ENCODE results near the gene RRP1. TPM values are rescaled to one million over a fixed set of nuclear protein-coding genes. Genes with fewer than 3 reads are reported as not detected.

The RRP1 gene
- total and polyA plus RNA-seq, 8 donors: 7.6 to 18.4 (median 12.3) TPM

DNA sequence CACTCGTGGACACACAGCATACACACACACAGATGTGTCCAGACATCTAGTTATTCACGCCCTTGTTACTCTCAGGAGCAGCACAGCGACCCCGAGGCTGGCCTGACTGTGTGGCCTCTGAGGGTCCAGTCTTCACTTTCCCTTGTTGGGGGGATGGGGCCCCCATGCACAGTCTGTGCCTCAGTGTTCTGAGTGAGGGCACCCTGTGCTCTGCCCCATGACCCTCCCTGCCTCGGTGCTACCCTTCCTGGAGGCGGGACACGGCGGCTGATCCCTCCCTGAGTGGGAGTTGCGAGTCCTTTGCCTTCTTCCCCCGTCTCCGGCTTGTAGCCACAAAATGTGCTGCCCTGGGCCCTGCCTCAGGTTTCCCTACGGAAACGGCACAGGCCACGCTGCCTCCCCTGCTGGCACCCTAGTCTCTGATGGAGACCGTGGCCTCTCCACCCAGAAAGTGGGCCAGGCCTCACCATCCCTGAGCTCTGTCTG, 21.8 kb upstream of the RRP1 start:
- TF ChIP-seq CTCF (IDR thresholded peaks at IDR 0.05): no peak
- 64 to 76% methylated on average over 15 of the region's 15 CpGs for WGBS, 2 donors

GRCh38 chr21:43767984-43768867, 21.2 kb upstream of the RRP1 start:
- peak in 2 of 6 donors; percentile 61 to 62 for DNase-seq
- 49 to 55% methylated on average over 34 of the region's 34 CpGs for WGBS, 2 donors
- Histone ChIP-seq H3K4me3 (no peak overlapping the region), H3K9me3 (no peaks in the 10 kb centered on the region), H3K27ac (no peak overlapping the region), H3K4me1 (peaks cover 0 to 6% (median 0%) of the 10 kb centered on the region in 3 donors), H3K27me3 (no peaks in the 10 kb centered on the region), H3K36me3 (peaks cover 0 to 2% (median 0%) of the 10 kb centered on the region in 3 donors)
- no peak for FAIRE-seq
- ATAC-seq: peak; percentile 46 to 77 (median 66)
- no peak for TF ChIP-seq CTCF (IDR thresholded peaks at IDR 0.05)
- intact Hi-C loops (cut with DNase I): no loop called here

More for the DNA sequence above, 21.8 kb upstream of the RRP1 start:
- H3K27me3 ChIP-seq: no peaks in the 10 kb centered on the region
- no peaks in the 10 kb centered on the region for H3K36me3 ChIP-seq
- FAIRE-seq (no peak), DNase-seq (no peak), ATAC-seq (peak in 3 of 4 donors; percentile 1 to 5 (median 4))
- intact Hi-C loops (cut with DNase I): no loop called here
- no peaks in the 10 kb centered on the region for H3K9me3 ChIP-seq
- H3K4me1 ChIP-seq: peaks cover 0 to 6% (median 0%) of the 10 kb centered on the region in 3 donors
- H3K27ac ChIP-seq: no peak overlapping the region
- H3K4me3 ChIP-seq: no peak overlapping the region

DNA sequence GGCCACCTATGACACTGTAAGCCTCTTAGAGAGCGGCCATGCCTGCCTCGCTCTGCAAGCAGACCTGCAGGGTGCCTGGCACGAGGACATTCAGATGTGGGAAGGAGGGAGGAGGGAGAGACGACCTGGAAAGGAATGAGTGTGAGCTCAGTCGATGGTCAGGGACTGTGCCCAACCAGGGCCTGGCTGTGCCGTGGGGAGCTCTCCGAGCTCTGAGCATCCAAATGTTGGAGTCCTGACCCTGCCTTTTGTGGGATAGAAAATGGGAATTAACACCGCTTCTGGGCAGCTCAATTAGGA, 20.6 kb upstream of the RRP1 start:
- H3K4me3 ChIP-seq: no peak overlapping the region
- H3K27ac ChIP-seq: no peak overlapping the region
- DNase-seq: peak in 1 of 6 donors; percentile 35
- peaks cover 0 to 6% (median 0%) of the 10 kb centered on the region in 3 donors for H3K4me1 ChIP-seq
- H3K9me3 ChIP-seq: no peaks in the 10 kb centered on the region
- no peak for ATAC-seq
- H3K36me3 ChIP-seq: peaks cover 0 to 5% (median 5%) of the 10 kb centered on the region in 3 donors
- intact Hi-C loops (cut with DNase I): no loop called here
- no peak for TF ChIP-seq CTCF (IDR thresholded peaks at IDR 0.05)
- 60 to 61% methylated on average over 8 of the region's 8 CpGs for WGBS, 2 donors
- no peak for FAIRE-seq
- no peaks in the 10 kb centered on the region for H3K27me3 ChIP-seq

- FAIRE-seq (no peak), DNase-seq (no peak), ATAC-seq (no peak)
- no peaks in the 10 kb centered on the region for H3K27me3 ChIP-seq
- intact Hi-C loops (cut with DNase I): no loop called here
- H3K4me3 ChIP-seq: no peak overlapping the region
- H3K27ac ChIP-seq: no peak overlapping the region
- H3K9me3 ChIP-seq: no peaks in the 10 kb centered on the region
- WGBS, 2 donors: 80 to 86% methylated on average over 11 of the region's 11 CpGs
- H3K4me1 ChIP-seq: peaks cover 0 to 6% (median 0%) of the 10 kb centered on the region in 3 donors
- TF ChIP-seq CTCF (IDR thresholded peaks at IDR 0.05): no peak
- peaks cover 0 to 8% (median 5%) of the 10 kb centered on the region in 3 donors for H3K36me3 ChIP-seq
Measured at GRCh38 chr21:43769325-43769958, 19.9 kb upstream of the RRP1 start.

Measured in pancreas (tissue), 10 donors.